Large intestine (tissue), 3 donors: ENCODE measurements around the gene KLF7. TPM values are rescaled to one million over a fixed set of nuclear protein-coding genes. Genes with fewer than 3 reads are reported as not detected.

Source experiments
- DNase-seq, 2 donors: peaks; one replicate each; pipeline versions ENCODE4 v3.0.0 to v3.0.0-alpha.2; 2013
- H3K27ac ChIP-seq: one replicate; pipeline ENCODE4 v1.5.1; 2013; ENCODE audit warnings: low read length
- H3K27me3 ChIP-seq: 2 replicates; pipeline ENCODE4 v1.6.1; 2013; ENCODE audit warnings: low read length; ENCODE audit not compliant: control insufficient read depth, insufficient read depth
- H3K36me3 ChIP-seq: 2 replicates; pipeline ENCODE4 v1.6.1; 2013; ENCODE audit warnings: low read length; ENCODE audit not compliant: control insufficient read depth, insufficient read depth
- H3K4me1 ChIP-seq: one replicate; pipeline ENCODE4 v1.6.1; 2013; ENCODE audit warnings: low read length; ENCODE audit not compliant: control insufficient read depth, insufficient read depth
- H3K4me3 ChIP-seq: one replicate; pipeline ENCODE4 v1.5.1; 2013; ENCODE audit warnings: low read length
- H3K9me3 ChIP-seq: one replicate; pipeline ENCODE4 v1.6.1; 2013; ENCODE audit warnings: mild to moderate bottlenecking, low read depth, low read length, moderate library complexity; ENCODE audit not compliant: control insufficient read depth
- WGBS: methylation state at CpG from one replicate; pipeline ENCODE4 v1.1.5; 2013; ENCODE audit warnings: low lambda C conversion rate; ENCODE audit not compliant: insufficient coverage; 5-methylcytosine and 5-hydroxymethylcytosine counted together
- polyA plus RNA-seq: library from polyadenylated mRNA; unstranded; fragments of 120-200 nt; gene quantifications from one replicate; pipeline ENCODE4 v1.2.1, GENCODE V29; 2013

The KLF7 gene
- polyA plus RNA-seq, 1 donor = 11.4 TPM

DNA sequence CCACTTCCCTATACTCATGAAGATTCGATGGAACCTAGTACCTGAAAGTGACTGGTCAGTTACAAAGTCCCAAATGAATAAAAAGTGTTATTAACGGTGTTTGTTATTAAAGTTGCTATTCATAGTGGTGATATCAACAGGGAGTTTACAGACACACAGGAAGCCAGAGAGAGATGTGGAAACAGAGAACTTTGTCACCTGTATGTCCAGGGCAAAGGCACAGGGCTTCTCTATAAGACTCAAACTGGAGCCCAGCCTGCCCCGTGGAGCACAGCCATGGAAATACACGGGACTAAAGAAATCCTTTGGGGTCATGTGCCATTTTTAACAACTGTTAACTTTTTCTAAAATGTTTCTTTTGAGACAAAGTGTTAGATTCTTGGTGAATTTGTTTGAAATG is 68.5 kb downstream of the KLF7 start:
- H3K27me3 ChIP-seq = no peaks in the 10 kb centered on the region
- H3K4me3 ChIP-seq = no peak overlapping the region
- H3K36me3 ChIP-seq = no peaks in the 10 kb centered on the region
- no CpG with 5 or more reads among the region's 4 CpGs for WGBS
- peak in 1 of 2 donors; percentile 14 for DNase-seq
- no peak overlapping the region for H3K27ac ChIP-seq
- no peaks in the 10 kb centered on the region for H3K4me1 ChIP-seq
- H3K9me3 ChIP-seq = no peaks in the 10 kb centered on the region

DNA sequence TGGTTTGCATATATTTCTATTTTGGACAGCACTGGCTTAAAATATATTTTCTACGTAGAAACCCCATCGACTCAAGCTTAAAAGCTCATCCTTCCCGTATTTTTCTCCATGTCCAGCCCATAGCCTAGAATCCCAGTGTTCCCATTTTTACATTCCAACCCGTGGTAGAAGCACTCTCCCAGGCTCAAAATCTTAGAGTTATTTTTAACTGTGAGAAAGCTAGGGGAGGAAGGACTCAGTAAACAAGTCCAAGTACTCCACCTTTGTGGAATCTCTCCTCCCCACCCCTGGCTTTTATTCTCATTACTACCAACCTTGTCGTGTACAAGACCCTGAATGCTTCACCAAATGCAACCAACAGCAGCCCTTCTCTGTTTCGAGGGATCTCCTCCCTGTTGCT is 69.8 kb downstream of the KLF7 start:
- H3K4me3 ChIP-seq = no peak overlapping the region
- no peak overlapping the region for H3K27ac ChIP-seq
- H3K4me1 ChIP-seq = no peaks in the 10 kb centered on the region
- H3K27me3 ChIP-seq = no peaks in the 10 kb centered on the region
- 94% methylated on average over 3 of the region's 6 CpGs for WGBS
- H3K36me3 ChIP-seq = no peaks in the 10 kb centered on the region
- no peaks in the 10 kb centered on the region for H3K9me3 ChIP-seq
- no peak for DNase-seq

- no peaks in the 10 kb centered on the region for H3K4me1 ChIP-seq
- DNase-seq = no peak
- H3K9me3 ChIP-seq = no peaks in the 10 kb centered on the region
- H3K4me3 ChIP-seq = no peak overlapping the region
- H3K27me3 ChIP-seq = no peaks in the 10 kb centered on the region
- no peak overlapping the region for H3K27ac ChIP-seq
- no CpG with 5 or more reads among the region's 6 CpGs for WGBS
- H3K36me3 ChIP-seq = peaks cover under 1% of the 10 kb centered on the region
Measured at GRCh38 chr2:207093234-207093633, 72.5 kb downstream of the KLF7 start.

DNA sequence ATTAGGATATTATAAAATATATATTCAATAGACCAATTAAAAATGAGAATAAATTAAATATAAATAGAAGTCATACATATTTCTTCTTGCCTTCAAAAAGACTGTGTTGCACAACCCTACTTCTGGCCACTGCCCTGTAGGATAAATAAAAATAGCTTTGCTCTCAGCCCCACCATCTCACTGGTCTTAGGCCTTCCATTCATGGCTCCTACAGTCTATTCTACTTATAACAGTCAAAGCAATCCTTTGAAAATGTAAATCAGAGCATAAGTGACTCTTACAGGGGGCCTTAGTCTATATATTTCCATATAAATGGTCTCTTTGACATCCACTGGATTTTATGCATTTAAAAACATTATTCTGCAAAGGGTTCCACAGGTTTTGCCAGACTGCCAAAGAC is 72.9 kb downstream of the KLF7 start:
- Histone ChIP-seq H3K4me3 (no peak overlapping the region), H3K36me3 (peaks cover 2% of the 10 kb centered on the region), H3K27me3 (no peaks in the 10 kb centered on the region), H3K4me1 (no peaks in the 10 kb centered on the region), H3K9me3 (no peaks in the 10 kb centered on the region), H3K27ac (no peak overlapping the region)
- no peak for DNase-seq

DNA sequence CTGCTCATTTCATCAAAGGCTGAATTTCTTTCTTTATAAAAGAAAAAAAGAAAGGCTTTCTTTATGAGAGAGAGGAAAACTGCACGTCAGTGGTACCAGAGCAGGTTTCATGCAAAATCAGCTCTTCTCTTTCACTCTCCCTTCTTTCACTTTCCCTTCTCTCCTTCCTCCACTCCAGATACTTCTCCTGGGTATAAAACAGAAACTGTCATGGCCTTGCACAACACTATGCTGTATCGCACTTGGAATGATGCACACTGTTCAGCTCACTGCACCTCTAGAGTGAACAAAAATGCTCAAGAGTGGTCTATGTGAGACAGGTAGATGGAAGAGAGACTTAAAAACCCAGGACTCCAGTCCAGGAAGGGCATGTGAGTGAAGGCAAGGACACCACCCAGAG is 73.8 kb downstream of the KLF7 start:
- no CpG with 5 or more reads among the region's 2 CpGs for WGBS
- Histone ChIP-seq H3K4me3 (no peak overlapping the region), H3K9me3 (no peaks in the 10 kb centered on the region), H3K4me1 (no peaks in the 10 kb centered on the region), H3K27me3 (no peaks in the 10 kb centered on the region), H3K27ac (no peak overlapping the region), H3K36me3 (peaks cover 3% of the 10 kb centered on the region)
- DNase-seq = no peak

DNA sequence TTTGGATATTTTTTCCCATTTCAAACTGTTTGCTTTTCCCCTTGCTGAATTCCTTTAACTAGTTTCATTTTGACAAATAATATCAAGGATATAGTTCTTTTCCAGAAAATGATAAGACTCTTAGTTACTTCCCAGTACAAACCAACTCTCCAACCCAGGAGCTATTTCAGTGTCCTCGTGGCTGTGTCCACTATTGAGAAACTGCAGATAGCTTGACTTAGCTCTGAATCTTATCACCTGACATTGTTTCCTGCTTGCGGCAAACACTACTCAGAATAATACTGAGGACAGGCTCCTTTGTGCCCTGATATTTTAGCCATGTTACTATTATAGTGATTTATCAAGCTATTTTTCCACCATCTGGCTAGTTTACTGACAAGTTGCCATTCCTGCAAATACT is 74.6 kb downstream of the KLF7 start:
- no peaks in the 10 kb centered on the region for H3K27me3 ChIP-seq
- no peak overlapping the region for H3K4me3 ChIP-seq
- no CpG with 5 or more reads among the region's 2 CpGs for WGBS
- peaks cover 11% of the 10 kb centered on the region for H3K36me3 ChIP-seq
- H3K9me3 ChIP-seq = no peaks in the 10 kb centered on the region
- H3K27ac ChIP-seq = no peak overlapping the region
- DNase-seq = peak in 1 of 2 donors; percentile 25
- H3K4me1 ChIP-seq = no peaks in the 10 kb centered on the region

DNA sequence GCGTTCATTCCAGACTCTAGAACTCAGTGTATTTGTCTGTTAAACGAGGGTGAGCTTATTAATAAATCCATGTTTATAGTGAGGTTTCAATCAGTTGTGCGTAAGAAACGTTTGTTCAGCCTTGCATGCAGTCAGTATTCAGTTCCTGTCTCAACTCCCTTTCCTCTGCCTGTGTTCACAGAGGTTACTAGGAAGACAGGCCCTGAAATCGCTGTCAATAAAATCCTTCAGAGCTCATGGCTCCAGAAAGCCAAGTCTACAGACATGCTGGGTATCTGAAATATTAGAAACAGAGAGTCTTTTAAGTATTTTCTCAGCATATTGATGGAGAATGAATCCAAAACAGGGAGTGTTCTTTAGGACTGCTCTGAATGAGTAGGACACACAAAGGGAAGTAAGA is 75.4 kb downstream of the KLF7 start:
- Histone ChIP-seq H3K27ac (no peak overlapping the region), H3K36me3 (peaks cover 15% of the 10 kb centered on the region), H3K9me3 (no peaks in the 10 kb centered on the region), H3K4me1 (no peaks in the 10 kb centered on the region), H3K27me3 (no peaks in the 10 kb centered on the region), H3K4me3 (no peak overlapping the region)
- no peak for DNase-seq
- no CpG with 5 or more reads among the region's 5 CpGs for WGBS

DNA sequence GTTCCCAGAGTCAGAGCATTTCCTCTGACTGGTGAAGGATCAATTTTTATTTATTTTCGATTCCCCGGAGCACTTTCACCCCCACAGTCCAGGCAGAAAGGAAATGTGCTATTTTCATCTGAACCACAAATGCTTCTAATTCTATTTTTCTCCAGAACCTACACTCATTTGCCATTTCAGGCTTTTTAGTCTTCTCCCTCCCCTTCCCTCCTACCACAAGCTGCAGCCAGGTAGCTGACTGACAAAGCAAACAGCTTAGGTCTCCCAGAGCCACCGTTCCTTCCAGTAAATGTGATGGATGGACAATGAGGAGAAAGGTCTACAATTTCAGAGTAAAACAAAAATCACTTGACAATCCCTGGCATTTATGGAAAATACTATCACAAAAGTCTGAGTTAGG is 76.9 kb downstream of the KLF7 start:
- no peaks in the 10 kb centered on the region for H3K27me3 ChIP-seq
- H3K27ac ChIP-seq = no peak overlapping the region
- H3K9me3 ChIP-seq = no peaks in the 10 kb centered on the region
- peaks cover 19% of the 10 kb centered on the region for H3K36me3 ChIP-seq
- DNase-seq = no peak
- H3K4me1 ChIP-seq = no peaks in the 10 kb centered on the region
- H3K4me3 ChIP-seq = no peak overlapping the region
- WGBS = 85% methylated on average over 2 of the region's 3 CpGs

DNA sequence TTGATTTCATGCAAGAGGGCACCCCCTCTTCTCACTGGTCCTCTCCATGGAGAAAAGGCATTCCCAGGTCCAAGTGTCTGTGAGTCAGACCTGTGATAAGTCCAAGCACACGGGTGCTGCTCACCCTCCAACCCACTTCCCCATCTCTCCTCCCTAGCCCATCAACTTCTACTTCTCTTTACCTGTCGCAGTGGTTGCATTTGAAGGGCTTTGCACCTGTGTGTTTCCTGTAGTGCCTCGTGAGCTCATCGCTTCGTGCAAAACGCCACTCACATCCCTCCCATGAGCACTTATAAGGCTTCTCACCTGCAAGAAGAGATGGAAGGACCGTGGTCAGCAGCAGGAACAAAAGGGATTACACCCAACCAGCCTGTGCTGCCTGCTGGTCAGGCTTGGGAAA is 77.5 kb downstream of the KLF7 start:
- no CpG with 5 or more reads among the region's 7 CpGs for WGBS
- H3K27me3 ChIP-seq = no peaks in the 10 kb centered on the region
- DNase-seq = no peak
- peaks cover 23% of the 10 kb centered on the region for H3K36me3 ChIP-seq
- no peaks in the 10 kb centered on the region for H3K4me1 ChIP-seq
- H3K27ac ChIP-seq = no peak overlapping the region
- H3K4me3 ChIP-seq = no peak overlapping the region
- H3K9me3 ChIP-seq = no peaks in the 10 kb centered on the region

DNA sequence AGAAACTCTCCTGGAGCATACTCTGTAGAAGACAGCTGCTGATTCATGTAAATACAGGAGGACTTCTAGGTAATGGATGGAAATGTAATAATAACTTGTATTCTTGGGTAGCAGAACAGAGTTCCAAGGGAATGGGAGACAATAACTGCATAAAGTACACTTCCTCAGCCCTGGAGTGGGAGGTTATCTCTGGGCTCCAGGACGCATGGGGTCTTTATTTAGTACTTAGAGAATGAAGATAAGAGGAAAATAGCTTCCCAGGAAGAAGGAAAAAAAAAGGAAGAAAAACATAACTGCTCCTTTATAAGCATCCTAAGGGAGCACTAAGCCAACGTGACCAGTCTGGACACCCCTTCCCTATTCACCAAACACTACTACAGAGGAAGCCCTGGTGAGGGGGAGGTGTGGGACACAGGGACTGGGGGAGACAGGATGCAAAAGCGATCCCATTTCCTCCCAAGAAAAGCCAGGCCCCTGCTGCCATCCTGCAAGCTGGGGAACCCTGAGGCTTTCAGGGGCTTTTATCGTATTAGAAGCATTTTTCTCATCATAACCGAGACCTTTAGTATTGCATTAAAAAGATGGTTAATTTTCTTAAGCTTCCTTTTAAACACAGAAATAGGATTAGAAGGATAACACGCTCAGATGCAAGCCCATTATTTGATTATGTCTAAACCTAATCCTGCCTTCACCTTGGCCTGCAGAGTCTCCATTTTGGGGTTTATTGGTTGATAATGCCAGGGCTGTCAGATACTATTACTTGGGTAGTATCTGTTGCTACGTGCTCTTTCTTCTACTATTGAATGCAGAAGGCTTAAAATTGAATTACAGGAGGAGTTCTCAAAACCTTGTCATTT is 78.5 kb downstream of the KLF7 start:
- Histone ChIP-seq H3K36me3 (peaks cover 23% of the 10 kb centered on the region), H3K4me1 (no peaks in the 10 kb centered on the region), H3K27me3 (no peaks in the 10 kb centered on the region), H3K9me3 (no peaks in the 10 kb centered on the region), H3K27ac (no peak overlapping the region), H3K4me3 (no peak overlapping the region)
- 85% methylated on average over 5 of the region's 7 CpGs for WGBS
- DNase-seq = no peak

GRCh38 chr2:207086136-207086535 is 79.6 kb downstream of the KLF7 start:
- H3K36me3 ChIP-seq = peaks cover 26% of the 10 kb centered on the region
- no peak for DNase-seq
- H3K4me1 ChIP-seq = no peaks in the 10 kb centered on the region
- WGBS = no CpG with 5 or more reads among the region's 8 CpGs
- H3K27ac ChIP-seq = no peak overlapping the region
- no peak overlapping the region for H3K4me3 ChIP-seq
- no peaks in the 10 kb centered on the region for H3K27me3 ChIP-seq
- no peaks in the 10 kb centered on the region for H3K9me3 ChIP-seq
